Stimulated activated CD4-positive, alpha-beta T cell treated with anti-CD3 and anti-CD28 coated beads, Interleukin-1b, Interleukin-23, amount 100 ng/mL, for 1 hour (primary cell): ENCODE data around the gene POU2F1.

Experiments
- DNase-seq, 2 donors: peaks; one replicate each; pipeline ENCODE4 v3.0.0-alpha.2; 2020; ENCODE audit warnings: low read depth in 2 of 2

The POU2F1 gene

DNA sequence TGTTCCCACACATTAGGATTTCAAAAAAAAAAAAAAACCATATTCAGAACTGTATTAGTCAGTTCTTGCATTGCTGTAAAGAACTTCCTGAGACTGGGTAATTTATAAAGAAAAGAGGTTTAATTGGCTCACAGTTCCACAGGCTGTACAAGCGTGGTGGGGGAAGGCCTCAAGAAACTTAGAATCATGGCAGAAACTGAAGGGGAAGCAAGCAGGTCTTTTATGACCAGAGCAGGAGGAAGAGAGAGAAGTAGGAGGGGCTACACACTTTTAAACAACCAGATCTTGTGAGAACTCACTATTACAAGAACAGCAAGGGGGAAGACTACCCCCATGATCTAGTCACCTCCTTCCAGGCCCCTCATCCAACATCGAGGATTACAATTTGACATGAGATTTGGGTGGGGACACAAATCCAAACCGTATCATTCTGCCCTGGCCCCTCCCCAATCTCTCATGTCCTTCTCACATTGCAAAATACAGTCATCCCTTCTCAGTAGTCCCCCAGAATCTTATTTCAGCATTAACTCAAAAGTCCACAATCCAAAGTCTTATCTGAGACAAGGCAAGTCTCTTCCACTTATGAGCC, 51.8 kb downstream of the POU2F1 start:
- no peak for DNase-seq

DNA sequence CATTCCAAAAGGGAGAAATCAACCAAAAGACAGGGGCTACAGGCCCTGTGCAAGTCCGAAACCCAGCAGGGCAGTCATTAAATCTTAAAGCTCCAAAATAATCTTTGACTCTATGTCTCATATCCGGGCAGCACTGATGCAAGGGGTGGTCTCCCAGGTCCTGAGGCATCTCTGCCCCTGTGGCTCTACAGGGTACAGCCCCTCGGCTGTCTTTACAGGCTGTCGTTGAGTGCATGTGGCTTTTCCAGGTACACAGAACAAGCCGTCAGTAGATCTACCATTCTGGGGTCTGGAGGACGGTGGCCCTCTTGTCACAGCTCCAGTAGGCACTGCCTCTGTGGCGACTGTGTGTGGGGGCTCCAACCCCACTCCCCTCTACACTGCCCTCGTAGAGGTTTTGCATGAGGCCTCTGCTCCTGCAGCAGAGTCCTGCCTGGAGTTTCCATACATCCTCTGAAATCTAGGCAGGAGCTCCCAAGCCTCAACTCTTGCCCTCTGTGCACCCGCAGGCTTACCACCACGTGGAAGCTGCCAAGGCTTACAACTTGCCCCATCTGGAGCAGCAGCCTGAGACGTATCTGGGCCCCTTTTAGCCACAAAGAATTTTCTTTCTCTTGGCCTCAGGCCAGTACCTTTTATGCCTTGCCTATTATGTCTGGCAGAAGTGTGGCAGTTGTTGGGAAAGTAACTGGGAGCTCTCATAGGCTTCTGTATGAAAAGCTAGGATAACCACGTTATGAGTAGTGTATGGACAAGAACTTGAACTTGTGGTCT, 52.5 kb downstream of the POU2F1 start:
- DNase-seq = no peak

DNA sequence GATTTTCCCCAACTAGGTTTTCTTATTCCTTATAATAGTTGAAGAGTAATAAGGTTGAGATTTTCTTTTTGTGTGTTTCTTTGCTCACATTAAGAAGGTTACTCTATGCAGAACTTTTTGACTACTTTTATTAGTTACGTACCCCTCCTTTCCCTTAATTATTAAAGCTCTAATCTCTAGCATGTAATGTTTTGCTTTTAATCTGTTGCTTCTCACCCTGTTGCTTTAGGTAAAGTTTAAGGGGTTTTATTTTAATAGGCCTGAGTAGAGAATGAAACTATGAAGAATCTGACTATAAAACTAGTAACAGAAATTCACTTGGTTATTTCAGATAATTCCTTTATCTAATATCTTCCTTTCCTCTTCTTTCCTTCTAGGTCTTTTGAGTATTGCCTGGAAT, 53.4 kb downstream of the POU2F1 start:
- DNase-seq = no peak

DNA sequence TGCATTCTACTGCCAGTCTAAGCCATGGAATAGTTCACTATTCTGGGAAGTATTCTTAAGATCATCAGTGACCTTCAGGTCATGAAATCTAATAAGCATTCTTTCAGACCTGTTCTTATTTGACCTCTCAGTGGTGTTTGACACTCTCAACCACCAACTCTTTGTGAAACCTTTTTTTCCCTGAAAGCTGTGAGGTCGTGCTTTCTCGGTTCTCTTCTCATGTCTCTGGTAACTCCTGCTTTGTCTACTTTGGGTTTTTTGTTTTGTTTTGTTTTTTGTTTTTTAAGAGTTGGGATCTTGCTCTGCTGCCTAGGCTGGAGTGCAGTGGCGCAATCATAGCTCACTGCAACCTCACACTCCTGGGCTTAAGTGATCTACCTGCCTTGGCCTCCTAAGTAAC, 56.3 kb downstream of the POU2F1 start:
- DNase-seq = no peak

DNA sequence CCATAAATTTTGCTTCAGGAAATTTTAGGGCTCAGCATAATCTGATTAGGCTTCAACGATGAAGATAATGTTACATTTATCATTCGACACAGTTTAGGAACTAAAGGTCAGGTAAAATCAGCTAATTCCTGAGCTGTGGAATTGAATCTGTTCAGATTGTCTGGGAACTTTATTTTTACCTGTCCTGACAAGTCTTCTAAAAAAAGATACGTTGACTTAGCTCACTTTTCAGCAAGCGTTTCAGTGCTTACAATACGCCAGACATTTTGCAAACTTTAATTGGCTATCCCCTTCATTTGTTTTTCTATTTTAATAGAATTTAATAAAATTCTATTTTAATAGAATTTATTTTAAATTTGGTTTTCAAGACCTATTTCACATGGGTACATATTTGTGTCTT, 57.8 kb downstream of the POU2F1 start:
- DNase-seq = no peak

DNA sequence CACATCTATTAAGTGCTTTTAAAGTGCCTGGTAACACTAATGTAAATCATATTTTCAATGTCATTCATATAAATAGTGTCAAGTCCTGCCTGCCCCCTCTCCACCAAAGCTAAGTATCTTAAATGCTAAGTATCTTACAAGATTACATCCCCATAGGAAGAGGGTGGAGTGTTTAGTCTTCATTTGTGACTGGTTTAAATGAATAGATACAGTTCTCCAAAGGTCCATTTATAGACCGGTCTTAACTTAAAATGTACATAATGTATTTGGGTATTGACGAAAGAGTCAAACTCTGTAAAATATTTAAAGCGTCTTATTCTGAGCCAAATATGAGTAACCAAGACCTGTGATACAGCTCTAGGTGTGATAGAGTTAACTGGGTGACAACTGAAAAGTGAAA, 60.2 kb downstream of the POU2F1 start:
- DNase-seq = no peak

DNA sequence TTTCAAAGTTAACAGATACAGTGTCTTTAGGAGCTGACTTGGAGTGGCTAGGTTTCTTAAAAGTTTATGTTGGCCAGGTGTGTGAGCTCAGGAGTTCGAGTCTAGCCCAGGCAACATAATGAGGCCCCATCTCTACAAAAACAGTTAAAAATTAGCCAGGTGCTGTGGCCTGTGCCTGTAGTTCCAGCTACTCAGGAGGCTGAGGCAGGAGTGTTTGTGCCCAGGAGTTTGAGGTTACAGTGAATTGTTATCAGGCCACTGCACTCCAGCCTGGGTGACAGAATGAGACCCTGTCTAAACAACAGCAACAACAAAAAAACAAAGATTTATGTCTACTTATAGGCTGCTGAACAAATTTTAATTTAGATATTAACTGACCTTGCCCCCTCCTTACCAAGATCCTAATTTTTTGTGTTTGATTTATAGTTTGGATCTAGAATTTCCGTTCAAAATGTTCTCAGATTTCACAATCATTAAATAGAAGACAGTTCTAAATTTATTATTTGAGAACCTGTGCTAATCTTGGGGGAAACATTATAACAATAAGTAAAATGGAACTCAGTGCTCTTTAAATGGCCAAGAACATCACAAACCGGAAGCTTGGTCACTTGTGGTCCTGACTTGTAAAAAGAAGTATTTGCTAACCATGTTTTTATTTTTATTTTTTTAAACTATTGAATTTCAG, 67.8 kb downstream of the POU2F1 start:
- no peak for DNase-seq

DNA sequence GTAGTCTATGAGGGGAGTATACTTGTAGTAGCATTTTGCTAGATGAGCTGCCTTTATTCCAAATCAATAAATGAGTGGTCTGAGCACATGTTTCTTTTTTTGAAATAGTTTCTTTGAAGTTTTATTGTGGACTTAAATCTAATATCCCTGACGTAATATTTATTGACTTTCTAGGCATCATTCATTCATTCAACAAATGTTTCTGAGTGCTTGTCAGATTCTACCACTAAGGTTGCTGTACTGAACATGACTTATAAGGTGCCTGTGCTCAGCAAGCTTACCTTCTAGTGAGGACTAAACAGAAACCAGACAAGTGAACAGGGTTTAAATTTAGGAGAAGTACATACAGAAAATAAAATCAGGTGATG, 68.4 kb downstream of the POU2F1 start:
- no peak for DNase-seq

DNA sequence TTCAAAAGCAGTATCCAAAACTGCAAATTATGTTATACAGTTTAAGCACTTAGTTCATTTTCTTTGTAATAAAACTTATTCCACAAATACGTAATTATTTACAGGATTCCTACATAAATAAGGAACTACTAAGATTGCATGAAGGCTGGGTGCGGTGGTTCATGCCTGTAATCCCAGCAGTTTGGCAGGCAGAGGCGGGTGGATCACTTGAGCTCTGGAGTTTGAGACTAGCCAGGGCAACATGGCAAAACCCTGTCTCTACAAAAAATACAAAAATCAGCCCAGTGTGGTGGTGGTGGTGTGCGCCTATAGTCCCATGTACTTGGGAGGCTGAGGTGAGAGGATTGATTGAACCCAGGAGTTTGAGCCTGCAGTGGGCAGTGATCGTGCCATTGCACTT, 69.3 kb downstream of the POU2F1 start:
- DNase-seq = no peak

DNA sequence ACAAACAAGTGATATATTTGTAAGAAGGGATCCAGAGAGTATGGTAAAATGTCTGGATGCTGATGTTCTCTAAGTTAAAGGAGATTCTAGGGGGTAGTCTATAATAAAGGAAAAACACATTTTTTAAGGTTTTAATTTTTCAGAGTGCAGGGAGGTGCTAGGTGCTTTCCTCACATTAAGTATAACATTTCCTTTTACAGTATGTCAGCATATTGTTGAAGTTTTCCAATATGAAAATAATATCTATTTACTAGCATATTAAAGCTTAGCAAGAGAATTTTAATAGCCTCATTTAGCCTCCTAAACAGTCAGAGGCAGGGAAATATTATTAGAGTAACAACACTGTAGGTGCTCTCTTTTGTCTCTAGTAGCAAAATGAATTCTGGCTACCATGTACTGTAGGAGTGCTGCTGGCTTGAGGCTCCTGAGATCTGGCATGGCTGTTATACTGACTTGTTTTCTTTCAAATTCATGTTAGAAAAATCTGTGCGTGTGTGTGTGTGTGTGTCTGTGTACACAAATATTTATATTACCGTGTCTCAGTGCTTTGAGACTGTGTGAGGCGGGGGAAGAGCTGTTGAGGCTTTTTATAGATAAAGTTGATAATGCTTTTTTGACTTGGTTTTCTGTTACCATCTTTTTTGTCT, 71.0 kb downstream of the POU2F1 start:
- no peak for DNase-seq

DNA sequence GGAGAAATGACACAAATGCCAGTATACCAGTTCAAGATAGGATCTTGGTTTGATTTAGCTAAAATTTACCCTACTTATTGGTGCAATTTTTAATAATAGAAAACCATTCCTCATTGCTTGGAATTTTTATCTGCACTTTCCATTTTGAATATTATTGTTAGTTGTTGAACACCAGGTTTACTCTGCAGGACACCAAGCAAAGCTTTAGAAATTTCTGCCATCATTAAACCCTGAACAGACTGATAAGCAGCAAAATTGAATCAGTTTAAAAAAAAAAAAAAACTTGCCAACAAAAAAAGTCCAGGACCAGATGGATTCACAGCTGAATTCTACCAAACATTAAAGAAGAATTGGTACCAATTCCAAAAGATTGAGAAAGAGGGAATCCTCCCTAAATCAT, 71.5 kb downstream of the POU2F1 start:
- DNase-seq = no peak

DNA sequence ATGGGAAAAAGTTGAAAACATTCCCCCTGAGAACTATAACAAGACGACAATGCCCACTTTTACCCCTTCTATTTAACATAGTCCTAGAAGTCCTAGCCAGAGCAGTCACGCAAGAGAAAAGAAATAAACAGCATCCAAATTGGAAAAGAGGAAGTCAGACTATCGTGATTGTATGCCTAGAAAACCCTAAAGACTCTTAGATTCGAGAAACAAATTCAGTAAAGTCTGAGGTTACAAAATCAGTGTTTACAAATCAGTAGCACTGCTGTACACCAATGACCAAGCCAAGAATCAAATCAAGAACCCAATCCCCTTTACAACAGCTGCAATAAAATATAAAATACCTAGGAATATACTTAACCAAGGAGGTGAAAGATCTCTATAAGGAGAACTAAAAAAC, 72.4 kb downstream of the POU2F1 start:
- DNase-seq = no peak

DNA sequence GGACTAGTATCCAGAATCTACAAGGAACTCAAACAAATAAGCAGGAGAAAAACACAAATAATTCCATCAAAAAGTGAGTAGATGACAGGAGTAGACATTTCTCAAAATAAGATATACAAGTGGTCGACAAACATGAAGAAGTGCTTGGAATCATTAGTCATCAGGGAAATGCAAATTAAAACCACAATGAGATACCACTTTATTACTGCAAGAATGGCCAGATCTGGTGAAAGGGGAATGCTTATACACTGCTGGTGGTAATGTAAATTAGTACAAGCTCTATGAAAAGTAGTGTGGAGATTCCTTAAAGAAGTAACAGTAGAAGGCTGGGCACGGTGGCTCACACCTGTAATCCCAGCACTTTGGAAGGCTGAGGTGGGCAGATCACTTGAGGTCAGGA, 73.8 kb downstream of the POU2F1 start:
- DNase-seq = no peak

DNA sequence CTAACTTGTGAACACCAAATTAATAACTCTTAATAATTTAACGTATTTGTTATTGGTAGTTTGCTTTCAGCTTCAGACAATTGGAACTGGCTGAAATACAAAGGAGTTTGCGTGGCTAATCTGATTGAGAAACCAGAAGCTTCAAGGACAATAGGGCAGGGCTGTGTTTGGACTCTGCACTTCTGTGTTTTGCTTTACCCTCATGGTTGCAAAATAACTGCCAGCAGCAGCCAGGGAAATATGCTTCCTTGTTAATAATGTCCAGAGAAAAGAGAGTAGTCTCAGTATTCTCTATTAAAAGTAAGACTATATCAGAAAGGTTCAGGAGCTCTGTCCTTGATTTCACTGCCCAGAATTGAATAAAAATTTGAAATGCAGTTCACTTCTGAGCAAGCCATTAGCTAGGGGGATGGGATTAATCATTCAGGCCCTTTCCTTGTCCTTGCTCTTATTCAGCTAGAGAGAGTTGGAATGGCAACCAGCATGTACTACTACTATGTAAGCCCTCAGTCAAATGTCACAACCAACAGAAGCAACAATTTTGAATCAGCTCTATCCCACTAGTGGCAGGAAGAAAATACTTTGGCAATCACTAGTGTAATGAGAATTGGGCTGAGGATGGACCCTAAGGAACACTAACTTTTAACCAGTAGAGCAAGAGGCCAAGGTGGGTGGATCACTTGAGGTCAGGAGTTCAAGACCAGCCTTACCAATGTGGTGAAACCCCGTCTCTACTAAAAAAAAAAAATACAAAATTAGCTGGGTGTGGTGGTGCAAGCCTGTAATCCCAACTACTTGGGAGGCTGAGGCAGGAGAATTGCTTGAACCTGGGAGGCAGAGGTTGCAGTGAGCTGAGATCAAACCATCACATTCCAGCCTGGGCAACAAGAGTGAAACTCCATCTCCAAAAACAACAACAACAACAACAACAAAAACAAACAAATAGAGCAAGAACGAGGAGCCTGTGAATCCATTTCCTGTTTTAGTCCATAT, 76.8 kb downstream of the POU2F1 start:
- no peak for DNase-seq

DNA sequence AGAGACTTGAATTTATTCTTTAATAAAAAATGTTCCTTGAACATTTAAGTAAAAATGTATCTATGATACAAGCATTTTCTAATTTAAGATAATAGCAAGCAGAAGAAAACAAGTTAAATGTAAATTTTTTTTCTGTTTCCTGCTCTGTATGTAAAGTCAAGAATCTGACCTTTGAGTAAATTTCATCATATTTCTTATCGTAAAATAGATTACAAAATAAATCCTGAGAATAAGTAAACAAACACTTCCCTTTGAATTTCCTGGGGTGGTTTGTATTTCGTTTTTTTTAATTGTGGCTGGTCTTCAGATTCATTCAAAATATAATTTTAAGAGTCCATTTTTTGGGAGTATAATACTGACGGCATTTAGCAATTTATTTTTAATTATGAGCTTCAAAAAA, 77.6 kb downstream of the POU2F1 start:
- no peak for DNase-seq

DNA sequence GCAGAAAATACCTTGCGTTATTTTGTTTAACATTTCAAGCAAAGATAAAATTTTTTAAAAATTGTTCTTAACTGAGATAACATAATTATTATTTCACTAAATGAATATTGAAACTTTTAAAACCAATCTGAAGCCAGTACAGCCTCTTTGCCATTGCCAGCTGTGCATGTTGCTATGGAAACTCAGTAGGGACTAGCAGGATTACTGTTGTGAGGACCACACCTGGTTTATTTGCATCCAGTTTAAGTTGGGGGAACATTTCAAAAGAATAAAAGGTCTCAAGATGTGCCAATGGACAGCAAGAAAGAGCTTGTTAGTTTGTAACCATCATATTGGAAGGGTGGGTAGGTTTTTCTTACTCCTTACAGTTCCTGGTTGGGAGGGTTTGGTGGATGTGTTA, 80.7 kb downstream of the POU2F1 start:
- DNase-seq = no peak

DNA sequence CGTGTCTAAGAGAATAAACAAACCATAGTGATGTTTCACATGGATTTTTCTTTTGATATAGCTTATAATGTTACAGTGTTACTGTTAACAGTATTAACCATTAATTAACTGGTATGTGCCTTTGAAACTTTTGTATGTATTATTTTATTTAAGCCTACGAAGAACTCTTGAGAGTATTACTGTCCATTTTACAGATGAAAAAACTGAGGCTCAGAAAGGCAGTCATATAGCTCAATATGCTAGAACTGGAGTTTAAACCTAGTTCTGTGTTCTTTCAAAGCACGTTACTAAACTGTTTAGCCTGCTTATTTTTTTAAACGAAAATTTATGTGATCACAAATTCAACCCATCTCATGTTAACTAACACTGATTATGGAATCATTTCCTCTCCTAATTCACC, 83.5 kb downstream of the POU2F1 start:
- no peak for DNase-seq

DNA sequence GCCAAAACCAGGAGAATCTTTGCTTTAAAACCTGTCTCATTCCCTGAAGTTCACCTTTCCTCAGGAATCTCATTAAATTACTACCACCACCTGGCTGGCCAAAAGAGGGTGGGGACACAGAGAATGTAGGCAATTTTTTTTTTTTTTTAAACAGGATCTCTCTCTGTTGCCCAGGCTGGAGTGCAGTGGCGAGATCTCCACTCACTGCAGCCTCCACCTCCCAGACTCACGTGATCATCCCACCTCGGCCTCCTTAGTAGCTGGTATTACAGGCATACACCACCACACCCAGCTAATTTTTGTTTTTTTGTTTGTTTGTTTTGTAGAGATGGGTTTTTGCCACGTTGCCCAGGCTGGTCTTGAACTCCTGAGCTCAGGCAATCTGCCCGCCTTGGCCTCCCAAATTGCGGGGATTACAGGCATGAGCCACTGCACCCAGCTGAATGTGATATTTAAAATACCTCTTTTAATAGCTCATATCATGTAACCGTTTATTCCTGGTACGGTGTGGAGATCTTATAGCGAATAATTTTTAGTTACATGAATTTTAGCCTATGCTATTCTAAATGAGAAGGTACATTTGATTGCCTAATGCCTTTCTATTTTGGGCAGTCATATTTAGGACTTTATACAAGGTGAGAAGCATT, 84.5 kb downstream of the POU2F1 start:
- DNase-seq = no peak

DNA sequence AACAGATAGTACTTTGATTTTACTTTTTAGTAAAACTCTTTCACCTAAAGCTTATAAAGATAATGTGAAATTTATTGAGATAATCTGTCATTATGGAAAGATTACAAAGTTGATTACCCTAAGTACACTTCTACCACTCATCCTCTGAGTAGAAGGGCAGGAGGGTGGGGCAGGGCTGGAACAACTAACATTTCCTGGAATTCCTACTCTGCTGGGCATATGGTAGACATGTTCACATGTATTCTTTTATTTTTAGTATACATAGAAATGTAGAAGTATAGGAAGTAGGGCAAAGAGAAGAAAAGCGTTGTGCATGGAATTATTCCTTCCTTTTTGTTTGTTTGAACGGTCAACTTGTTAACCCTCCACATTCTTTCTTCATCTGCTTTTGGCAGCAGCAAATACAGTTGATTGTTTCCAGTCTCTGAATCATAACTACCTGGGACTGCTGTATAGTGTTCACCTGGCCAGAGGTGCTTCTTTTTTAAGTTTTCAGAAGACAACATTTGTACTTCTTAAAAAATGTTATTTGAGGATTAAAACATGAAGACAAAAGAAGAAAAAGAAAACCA, 85.1 kb downstream of the POU2F1 start:
- no peak for DNase-seq

DNA sequence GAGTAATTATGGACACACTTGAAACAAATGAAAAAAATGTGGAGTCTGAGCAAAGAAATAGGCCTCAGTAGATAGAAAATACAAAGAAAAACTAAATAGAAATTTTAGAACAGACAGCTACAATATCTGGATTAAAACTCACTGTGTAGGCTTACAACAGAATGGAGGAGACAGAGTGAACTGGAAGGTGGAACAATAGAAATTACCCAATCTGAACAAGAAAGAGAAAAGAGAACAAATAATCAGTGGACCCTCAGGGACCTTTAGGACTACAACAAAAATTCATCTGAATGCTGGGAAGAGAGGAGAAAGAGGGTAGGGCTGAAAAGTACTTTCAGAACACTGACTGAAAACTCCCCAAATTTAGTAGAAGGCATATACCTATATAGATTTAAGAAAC, 90.0 kb downstream of the POU2F1 start:
- no peak for DNase-seq

DNA sequence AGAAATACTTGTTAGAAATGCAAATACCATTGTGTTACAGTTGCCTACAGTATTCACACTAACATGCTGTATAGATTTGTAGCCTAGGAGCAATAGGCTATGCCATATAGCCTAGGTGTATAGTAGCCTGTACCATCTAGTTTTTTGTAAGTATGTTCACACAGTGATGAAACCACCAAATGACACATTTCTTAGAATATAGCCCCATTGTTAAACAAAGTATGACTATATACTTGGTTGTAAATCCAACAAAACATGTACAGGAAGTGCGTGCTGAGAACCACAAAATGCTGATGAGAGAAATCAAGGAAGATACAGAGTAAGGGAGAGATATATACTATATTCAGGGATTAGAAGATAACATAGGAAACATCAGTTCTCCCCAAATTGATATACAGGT, 92.2 kb downstream of the POU2F1 start:
- no peak for DNase-seq
